ENCODE measurements around the gene SMG5.

- no peak for TF ChIP-seq EZH2 (IDR thresholded peaks at IDR 0.05; ENCODE audit: low read length)
- TF ChIP-seq CTCF (optimal IDR thresholded peaks at IDR 0.05 in 1 of 3, IDR thresholded peaks at IDR 0.05 in 1 of 3, conservative IDR thresholded peaks at IDR 0.05 in 1 of 3; ENCODE audit: extremely low read depth in 1 of 3, insufficient read depth in 2 of 3, low read length in 3 of 3) = no peak
Measured at GRCh38 chr1:156226782-156227181, 55.8 kb downstream of the SMG5 start.
